GM18505 (cell line): Measurements from ENCODE around the gene GALT.
A peak's percentile ranks its signal among the peaks of the same experiment; 100 is the strongest.

Experiments
- ATAC-seq: cut with Tn5 transposase; IDR thresholded peaks from one replicate; pipeline ENCODE4 v1.9.1; 2021; ENCODE audit not compliant: unreplicated experiment
- POLR2A ChIP-seq: IDR thresholded peaks from 4 replicates; pipeline ENCODE4 v1.6.1; 2011; ENCODE audit warnings: borderline replicate concordance; ENCODE audit not compliant: insufficient read depth, insufficient read length; ENCODE audit errors: extremely low read depth

Gene GALT

DNA sequence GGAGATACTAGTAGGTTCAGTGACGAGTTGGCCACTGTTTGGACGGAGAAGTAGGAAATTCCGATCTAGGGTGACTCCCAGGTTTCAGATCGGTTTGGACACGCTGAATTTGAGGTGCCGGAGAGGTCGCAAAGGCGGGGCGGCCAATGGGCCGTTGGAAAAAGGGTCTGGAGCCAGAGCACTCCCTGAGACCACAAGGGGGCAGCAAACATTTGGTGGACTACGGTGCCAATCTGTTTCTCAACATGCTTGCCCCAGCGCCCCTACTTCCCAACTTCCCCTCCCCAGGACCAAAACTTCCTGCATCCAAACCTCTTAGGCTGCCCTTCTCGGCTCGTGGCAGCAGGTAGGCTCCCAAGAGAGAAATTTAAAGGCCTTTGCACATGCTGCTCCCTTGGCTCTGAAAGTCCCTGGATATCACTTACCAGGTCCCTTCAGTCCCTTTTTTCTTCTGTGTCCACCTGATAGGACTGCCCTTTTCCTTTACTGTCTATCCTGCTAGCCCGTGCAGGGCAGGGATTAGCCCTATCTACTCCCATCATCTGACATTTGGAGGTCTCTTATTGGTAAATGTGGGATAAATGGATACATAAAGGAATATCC, 33.6 kb upstream of the GALT start:
- no peak for ATAC-seq
- no peak for TF ChIP-seq POLR2A

DNA sequence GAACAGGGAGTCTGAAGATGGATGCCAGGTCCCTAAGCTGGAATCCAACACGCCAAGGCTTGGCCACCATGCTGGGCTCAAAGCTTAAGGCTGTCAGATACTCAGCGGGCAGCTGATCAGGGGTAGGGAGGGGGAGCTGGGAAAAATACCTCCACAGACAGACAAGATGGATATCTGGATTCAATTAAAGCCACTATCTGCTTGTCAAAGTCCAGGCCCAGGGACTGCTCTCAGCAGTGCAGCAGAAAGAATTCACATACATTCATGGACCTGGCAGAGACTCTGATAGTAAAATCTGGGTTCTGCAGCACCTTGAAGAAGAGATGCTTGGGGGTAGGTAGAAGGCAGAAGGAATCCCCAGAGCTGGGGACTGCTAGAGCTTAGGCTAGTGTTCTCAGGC, 31.3 kb upstream of the GALT start:
- ATAC-seq, result no peak
- TF ChIP-seq POLR2A, result no peak

DNA sequence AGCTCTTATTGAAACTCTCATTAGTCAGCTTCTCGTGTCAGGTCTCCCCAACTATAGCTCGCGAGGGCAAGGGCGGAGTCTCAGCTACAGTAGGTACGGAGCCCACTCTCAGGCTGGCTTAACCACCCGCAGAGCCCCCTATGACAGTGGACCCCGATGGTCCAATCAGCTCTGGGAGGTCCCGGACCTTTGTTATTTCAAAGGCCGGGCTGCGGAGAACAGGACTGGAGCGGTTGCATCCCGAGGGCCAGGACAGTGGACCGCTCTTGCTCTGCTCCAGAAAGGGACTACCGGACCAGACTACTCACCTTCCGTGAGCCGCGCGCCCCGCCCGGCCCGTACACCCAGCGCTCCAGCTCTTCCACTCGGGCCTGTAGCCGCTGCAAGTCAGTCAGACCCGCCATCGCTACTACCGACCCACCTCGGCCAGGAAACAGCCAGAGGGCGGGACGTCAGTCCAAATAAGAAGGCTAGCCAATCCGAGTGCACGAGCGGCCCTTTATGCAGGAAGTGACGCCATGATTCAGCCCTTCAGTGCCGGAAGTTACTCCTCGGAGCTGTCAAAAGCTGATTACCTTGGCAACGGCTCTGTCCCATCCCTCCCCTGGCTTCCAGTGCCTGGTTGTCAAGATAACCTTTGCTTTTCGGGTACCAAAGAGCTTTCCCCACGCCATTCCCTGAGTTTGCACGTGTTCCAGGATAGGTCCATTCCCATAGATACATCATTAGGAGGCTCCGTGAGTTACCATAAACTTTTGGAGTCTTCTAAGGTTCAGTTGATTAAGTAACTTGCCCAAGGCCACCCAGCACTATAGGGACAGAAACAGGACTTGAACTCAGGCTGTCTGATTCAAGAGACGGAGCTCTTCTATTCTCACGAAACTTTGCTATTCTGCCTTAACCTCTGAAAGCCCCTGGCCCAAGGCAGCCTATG, 26.1 kb upstream of the GALT start, which contains the start of gene DCTN3:
Gene DCTN3, minus strand, starts transcription at position 435 of the 934 bp plus-strand sequence. Its CDS starts 31 bp downstream, at position 404.
- TF ChIP-seq POLR2A, result peak; percentile 83
- ATAC-seq, result peak; percentile 95

DNA sequence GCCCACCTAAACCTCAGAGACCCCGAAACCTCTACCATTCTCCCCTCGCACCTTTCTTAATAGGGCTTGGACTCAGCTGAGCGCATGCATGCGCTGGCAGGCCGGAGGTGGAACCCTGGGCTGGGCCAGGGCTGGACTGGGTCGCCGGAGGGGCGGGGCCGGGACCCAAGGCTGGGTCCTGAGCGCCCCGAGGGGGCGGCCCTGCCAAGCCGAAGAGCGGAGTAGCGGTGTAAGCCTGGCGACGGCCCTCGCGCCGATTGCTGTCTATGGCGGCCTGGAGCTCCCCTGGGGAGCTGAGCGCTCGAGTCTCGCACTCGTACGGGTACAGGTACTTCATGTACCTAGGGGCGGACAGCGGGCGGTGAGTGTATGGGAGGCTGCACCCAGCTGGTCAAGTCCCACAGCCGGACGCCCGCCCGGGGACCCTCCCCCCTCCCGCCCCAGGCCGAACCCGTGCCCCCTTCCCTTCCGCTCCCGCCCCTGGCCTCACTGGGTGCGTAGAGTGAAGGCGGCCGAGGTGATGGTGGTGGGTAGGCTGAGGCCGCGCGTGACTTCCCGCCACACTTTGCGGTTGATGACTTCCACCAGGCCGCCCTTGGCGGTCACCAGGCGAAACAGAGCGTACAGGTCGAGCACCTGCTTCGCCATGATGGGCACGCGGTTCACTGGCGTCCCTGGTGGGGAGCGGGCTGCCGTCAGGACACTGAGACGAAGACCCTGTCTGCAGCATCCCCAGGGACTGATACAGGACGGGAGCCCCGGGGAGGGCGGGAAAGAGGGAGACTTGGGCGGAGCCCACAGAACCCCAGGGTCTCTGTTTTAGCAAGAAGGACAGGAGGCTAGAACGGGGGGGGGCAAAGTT, 22.9 kb upstream of the GALT start:
- TF ChIP-seq POLR2A, result no peak
- no peak for ATAC-seq

DNA sequence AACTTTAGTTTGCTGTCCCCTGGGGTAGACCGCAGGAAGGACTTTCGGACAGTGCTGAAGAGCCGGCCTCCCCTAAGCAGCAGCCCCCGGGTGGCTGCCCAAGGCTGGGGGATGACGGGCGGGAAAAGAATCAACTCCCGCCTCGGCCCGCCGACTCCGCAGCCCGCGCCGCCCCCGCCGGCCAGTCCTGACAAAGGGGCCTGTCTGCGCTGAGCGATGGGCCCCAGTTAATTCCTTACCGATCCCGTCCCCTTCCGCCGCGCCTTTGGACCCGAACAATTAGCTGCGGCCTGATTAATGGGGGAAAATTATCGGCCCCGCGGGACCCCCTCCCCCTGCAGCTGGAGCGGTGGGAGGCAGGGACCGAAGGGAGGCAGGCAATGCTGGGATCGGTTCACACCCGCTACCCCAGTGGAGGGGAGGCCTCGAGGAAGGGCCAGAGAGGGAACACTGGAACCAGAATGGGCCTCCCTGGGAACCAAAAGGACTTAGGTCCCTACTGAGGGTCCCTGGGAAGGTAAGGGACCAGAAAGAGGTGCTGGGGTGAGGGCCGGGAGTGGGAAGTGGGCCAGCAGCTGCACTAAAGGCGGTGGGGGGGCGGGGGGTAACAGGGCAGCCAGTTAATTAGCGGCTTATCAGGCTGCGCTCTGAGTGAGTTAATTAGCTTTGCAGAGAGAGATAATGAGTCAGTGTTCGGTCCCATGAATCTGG, 21.8 kb upstream of the GALT start:
- TF ChIP-seq POLR2A, result no peak

DNA sequence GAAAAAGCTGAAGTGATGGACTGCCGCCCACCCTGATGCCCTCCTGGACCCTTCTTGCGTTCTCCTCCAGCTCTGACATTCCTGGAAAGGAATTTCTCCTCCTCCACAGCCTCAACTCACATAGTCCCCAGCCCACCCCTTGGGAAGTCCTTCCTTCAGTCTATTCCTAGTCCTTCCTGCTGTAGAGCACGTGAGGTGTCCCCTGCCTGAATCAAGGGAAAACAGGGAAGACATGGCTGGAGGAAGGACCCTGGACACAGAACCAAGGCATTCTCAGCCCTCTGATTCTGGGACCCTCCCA, 21.3 kb upstream of the GALT start:
- TF ChIP-seq POLR2A, result no peak
- no peak for ATAC-seq

More for the DNA sequence above, 21.8 kb upstream of the GALT start:
- no peak for ATAC-seq

DNA sequence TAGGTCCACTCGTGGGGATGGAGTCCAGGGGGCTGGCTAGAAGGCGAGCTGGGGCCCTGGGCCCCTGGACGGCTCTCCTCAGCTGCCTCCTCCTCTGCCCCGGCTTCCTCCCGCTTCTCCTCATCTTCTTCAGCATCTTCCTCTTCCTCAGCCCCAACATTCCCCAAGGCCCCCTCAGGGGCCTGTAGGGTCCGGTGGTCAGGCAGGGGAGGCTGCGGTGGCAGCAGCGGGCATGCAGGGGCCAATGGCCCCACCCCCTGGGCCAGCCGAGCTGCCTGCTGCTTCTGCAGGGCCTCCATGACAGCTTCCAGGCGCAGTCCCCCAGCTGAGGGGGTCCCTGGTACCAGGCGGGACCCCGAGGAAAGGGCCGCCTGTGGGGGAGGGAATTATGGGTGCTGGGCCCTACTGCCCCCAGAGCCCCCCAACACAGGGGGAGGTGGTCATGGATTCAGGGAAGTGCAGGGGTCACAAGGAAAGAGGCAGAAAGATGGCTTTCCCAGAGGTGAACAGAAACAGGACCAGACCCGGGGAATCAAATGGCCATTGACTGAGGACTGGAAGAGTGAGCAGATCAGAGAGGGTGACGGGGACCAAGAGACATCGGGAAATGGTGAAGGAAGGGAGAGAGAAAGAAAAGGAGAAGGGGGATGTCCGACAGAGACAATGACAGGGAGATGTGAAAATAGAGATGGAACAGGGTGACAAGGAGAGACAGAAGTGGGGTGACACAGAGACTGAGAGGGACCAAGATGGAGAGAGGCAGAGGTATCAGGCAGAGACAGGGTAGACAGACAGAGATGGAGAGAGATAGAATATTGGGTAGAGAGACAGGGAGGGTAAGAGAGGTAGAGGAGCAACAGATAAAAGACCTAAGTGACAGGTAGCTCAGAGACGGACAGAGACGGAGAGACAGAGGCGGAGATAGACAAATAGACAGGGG, 18.5 kb upstream of the GALT start:
- no peak for ATAC-seq
- no peak for TF ChIP-seq POLR2A

DNA sequence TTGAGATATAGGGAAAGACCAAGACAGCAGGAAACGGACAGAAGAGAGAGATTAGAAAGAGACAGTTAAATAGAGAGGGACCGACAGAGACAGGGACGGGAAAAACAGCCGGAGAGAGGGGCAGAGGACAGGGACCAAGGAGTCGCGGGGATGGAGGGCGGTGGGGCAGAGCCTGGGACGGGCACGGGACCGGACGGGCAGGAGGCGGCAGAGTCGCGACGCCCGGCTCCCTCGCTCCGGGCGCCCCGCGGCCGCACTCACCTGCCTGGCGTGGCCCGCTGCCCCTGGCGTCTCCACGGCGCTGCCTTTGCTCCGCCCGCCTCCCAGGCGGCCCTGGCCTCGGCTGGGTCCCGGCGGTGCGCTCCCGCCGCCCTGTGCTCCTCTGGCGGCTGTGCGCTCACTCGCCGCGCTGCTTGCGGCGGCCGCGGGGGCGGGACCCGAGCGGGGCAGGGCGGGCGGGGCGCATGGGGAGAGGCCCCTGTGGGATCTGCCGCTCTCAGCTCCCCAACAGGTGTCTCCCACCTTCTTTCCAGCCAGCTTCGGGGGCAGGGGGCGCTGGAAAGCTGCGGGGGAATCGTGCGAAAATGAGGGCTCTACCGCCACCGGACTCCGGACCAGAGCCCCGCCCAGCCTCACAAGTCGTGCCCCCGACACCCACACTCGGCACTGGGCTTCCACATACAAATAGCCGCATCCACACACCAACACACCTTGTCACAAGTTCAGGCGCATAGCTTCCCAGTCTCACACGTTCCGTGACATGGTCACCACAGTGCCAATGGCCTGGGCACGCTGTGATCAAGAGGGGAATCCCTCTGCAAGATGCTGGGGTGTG, 17.6 kb upstream of the GALT start, which contains the start of gene ARID3C:
Gene ARID3C, minus strand, starts transcription at position 411 of the 835 bp plus-strand sequence. CDS start 1,052 bp downstream, outside the sequence.
- no peak for ATAC-seq

DNA sequence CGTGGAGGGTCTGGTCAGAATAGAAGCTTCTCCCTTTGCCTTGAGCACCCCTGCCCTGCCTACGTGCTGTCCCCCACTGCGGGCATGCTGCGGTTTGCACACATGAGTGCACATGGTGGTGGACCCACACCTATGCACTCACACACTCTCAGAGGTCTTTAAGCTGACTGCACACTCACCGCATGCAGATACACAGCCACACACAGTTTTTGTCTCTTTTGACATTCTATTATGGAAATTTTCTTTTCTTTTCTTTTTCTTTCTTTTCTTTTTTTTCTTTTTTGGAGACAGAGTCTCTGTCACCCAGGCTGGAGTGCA, 17.0 kb upstream of the GALT start:
- no peak for TF ChIP-seq POLR2A
- ATAC-seq, result no peak

More for the DNA sequence above, 17.6 kb upstream of the GALT start, which contains the start of gene ARID3C:
- TF ChIP-seq POLR2A, result no peak

DNA sequence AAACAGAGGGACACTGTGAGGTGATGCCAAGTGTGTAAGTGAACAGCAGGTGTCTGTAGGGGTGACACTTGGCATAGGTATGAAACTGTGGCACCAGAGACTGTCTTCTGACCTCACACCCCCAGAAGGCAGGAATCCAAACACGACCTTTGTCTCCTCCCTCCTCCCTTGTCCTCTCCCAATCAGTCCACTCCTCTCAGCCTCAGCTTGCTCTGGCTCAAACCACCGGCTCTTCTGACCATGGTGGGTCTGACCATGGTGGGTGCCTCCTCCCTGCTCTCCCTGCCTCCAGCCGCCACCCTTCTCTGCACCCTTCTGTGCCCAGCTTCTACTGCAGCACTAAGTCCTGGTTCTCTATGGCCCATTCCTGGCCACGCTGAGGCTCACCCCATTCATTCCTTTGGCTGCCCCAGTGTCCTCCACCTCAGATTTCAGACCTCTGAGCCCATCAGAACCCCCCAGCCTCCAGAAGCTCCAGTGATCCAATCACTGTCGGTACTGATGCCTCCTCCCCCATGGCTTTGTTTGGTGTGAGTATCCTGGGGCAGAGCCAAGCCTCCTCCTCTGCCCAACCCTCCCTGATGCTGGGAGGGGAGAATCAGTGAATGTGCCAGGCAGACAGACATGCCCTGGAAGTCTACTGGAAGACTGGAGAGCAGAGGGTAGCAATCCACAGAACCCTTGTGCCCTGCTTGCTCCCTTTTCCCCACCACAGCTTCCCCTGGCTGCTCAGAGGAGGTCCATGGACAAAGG, 15.9 kb upstream of the GALT start:
- no peak for ATAC-seq
- no peak for TF ChIP-seq POLR2A
